ENCODE data around the gene COMT. TPM values are rescaled to one million over a fixed set of nuclear protein-coding genes. Genes with fewer than 3 reads are reported as not detected.

Gene COMT
- total RNA-seq, 1 experiment from 2014 or later = 96.0 TPM

GRCh38 chr22:19903031-19903430 is 38.5 kb upstream of the COMT start:
- no peaks in the 10 kb centered on the region for H3K9me3 Mint-ChIP-seq (ENCODE audit: unreplicated experiment)
- H3K4me3 Mint-ChIP-seq (ENCODE audit: unreplicated experiment) = no peak overlapping the region
- H3K4me1 Mint-ChIP-seq (ENCODE audit: low read depth, unreplicated experiment) = no peaks in the 10 kb centered on the region
- Histone ChIP-seq H3K4me3 (ENCODE audit: low read depth, low read length) (no peak overlapping the region), H3K4me1 (no peaks in the 10 kb centered on the region), H3K36me3 (ENCODE audit: control insufficient read depth, insufficient read depth, low read length) (no peaks in the 10 kb centered on the region), H3K27me3 (replicated peaks; ENCODE audit: control insufficient read depth, insufficient read depth, low read length) (no peaks in the 10 kb centered on the region), H3K9me3 (no peaks in the 10 kb centered on the region)
- no peaks in the 10 kb centered on the region for H3K36me3 Mint-ChIP-seq (ENCODE audit: insufficient read depth, unreplicated experiment)
- no TSS peak for BruUV-seq (replicated peaks)
- intact Hi-C loops (cut with micrococcal nuclease; ENCODE audit: unreplicated experiment) = no loop called here
- CTCF ChIA-PET = interaction anchor here (1.1 kb wide), 1 partner anchor 172 kb away, joined by 3 read pairs; no protein-coding TSS in a partner anchor
- POLR2A ChIA-PET = no interaction called here
- H3K27me3 Mint-ChIP-seq (ENCODE audit: insufficient read depth, unreplicated experiment) = no peaks in the 10 kb centered on the region
- TF ChIP-seq CTCF (IDR thresholded peaks at IDR 0.05; ENCODE audit: insufficient read depth in 1 of 2, low read depth in 1 of 2, low read length in 1 of 2, severe bottlenecking in 1 of 2, unreplicated experiment in 1 of 2) = no peak
- no peak for DNase-seq
- H3K27ac Mint-ChIP-seq (ENCODE audit: unreplicated experiment) = no peak overlapping the region

- Mint-ChIP-seq H3K27me3 (ENCODE audit: insufficient read depth, unreplicated experiment) (no peaks in the 10 kb centered on the region), H3K4me3 (ENCODE audit: unreplicated experiment) (no peak overlapping the region), H3K4me1 (ENCODE audit: low read depth, unreplicated experiment) (no peaks in the 10 kb centered on the region), H3K27ac (ENCODE audit: unreplicated experiment) (no peak overlapping the region), H3K9me3 (ENCODE audit: unreplicated experiment) (no peaks in the 10 kb centered on the region), H3K36me3 (ENCODE audit: insufficient read depth, unreplicated experiment) (no peaks in the 10 kb centered on the region)
- CTCF ChIA-PET = interaction anchor here (1.1 kb wide), 1 partner anchor 173 kb away, joined by 3 read pairs; no protein-coding TSS in a partner anchor
- Histone ChIP-seq H3K36me3 (ENCODE audit: control insufficient read depth, insufficient read depth, low read length) (no peaks in the 10 kb centered on the region), H3K4me1 (no peaks in the 10 kb centered on the region), H3K27me3 (replicated peaks; ENCODE audit: control insufficient read depth, insufficient read depth, low read length) (no peaks in the 10 kb centered on the region), H3K9me3 (no peaks in the 10 kb centered on the region), H3K4me3 (ENCODE audit: low read depth, low read length) (no peak overlapping the region)
- no peak for DNase-seq
- intact Hi-C loops (cut with micrococcal nuclease; ENCODE audit: unreplicated experiment) = no loop called here
- no peak for TF ChIP-seq CTCF (IDR thresholded peaks at IDR 0.05; ENCODE audit: insufficient read depth in 1 of 2, low read depth in 1 of 2, low read length in 1 of 2, severe bottlenecking in 1 of 2, unreplicated experiment in 1 of 2)
- BruUV-seq (replicated peaks) = no TSS peak
- POLR2A ChIA-PET = no interaction called here
Measured at GRCh38 chr22:19903513-19903912, 38.1 kb upstream of the COMT start.

GRCh38 chr22:19904174-19904856 is 37.3 kb upstream of the COMT start:
- H3K4me3 Mint-ChIP-seq (ENCODE audit: unreplicated experiment) = no peak overlapping the region
- no peak overlapping the region for H3K4me3 ChIP-seq (ENCODE audit: low read depth, low read length)
- no peak for DNase-seq
- H3K4me1 ChIP-seq = no peaks in the 10 kb centered on the region
- no peak for TF ChIP-seq CTCF (IDR thresholded peaks at IDR 0.05; ENCODE audit: insufficient read depth in 1 of 2, low read depth in 1 of 2, low read length in 1 of 2, severe bottlenecking in 1 of 2, unreplicated experiment in 1 of 2)
- H3K4me1 Mint-ChIP-seq (ENCODE audit: low read depth, unreplicated experiment) = no peaks in the 10 kb centered on the region
- BruUV-seq (replicated peaks) = no TSS peak
- H3K27me3 ChIP-seq (replicated peaks; ENCODE audit: control insufficient read depth, insufficient read depth, low read length) = no peaks in the 10 kb centered on the region
- POLR2A ChIA-PET = no interaction called here
- H3K9me3 ChIP-seq = no peaks in the 10 kb centered on the region
- H3K36me3 Mint-ChIP-seq (ENCODE audit: insufficient read depth, unreplicated experiment) = no peaks in the 10 kb centered on the region
- no peaks in the 10 kb centered on the region for H3K27me3 Mint-ChIP-seq (ENCODE audit: insufficient read depth, unreplicated experiment)
- H3K27ac Mint-ChIP-seq (ENCODE audit: unreplicated experiment) = no peak overlapping the region
- CTCF ChIA-PET = interaction anchor here (1.1 kb wide), 1 partner anchor 174 kb away, joined by 3 read pairs; no protein-coding TSS in a partner anchor
- intact Hi-C loops (cut with micrococcal nuclease; ENCODE audit: unreplicated experiment) = no loop called here
- no peaks in the 10 kb centered on the region for H3K36me3 ChIP-seq (ENCODE audit: control insufficient read depth, insufficient read depth, low read length)
- H3K9me3 Mint-ChIP-seq (ENCODE audit: unreplicated experiment) = no peaks in the 10 kb centered on the region

Measured in Caco-2 (cell line).